GM12875 (cell line): ENCODE data around the gene ANXA9.

Experiments
- H3K4me3 ChIP-seq: one replicate; pipeline ENCODE4 v1.5.1; 2011; ENCODE audit warnings: low read depth, low read length, control low read depth
- TF ChIP-seq, protein P1 (sequence below): IDR thresholded peaks from 2 replicates; pipeline ENCODE4 v1.5.1; 2011; ENCODE audit warnings: low read depth, mild to moderate bottlenecking, control low read depth, inconsistent platforms, low read length, moderate library complexity, borderline replicate concordance; ENCODE audit not compliant: insufficient read depth

The ANXA9 gene

DNA sequence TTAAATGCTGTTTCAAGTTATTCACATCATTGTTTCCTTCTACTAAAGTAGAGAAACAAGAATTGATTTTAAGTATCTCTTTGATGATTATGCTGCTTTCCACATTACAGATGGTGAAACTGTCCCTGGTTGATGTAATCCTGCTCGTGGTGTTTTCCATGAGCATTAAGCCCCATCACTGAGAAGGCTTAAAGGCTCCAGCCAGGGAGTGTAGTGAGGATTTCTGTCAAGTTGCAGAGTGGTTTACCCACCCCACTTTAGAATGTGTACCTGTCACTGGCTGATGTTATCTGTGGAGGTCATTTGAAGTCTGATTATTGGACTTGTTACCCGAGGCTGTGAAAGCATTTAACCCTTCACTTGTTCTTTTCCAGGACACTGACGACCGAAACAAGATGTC is 20.3 kb upstream of the ANXA9 start:
- TF ChIP-seq, protein P1, sequence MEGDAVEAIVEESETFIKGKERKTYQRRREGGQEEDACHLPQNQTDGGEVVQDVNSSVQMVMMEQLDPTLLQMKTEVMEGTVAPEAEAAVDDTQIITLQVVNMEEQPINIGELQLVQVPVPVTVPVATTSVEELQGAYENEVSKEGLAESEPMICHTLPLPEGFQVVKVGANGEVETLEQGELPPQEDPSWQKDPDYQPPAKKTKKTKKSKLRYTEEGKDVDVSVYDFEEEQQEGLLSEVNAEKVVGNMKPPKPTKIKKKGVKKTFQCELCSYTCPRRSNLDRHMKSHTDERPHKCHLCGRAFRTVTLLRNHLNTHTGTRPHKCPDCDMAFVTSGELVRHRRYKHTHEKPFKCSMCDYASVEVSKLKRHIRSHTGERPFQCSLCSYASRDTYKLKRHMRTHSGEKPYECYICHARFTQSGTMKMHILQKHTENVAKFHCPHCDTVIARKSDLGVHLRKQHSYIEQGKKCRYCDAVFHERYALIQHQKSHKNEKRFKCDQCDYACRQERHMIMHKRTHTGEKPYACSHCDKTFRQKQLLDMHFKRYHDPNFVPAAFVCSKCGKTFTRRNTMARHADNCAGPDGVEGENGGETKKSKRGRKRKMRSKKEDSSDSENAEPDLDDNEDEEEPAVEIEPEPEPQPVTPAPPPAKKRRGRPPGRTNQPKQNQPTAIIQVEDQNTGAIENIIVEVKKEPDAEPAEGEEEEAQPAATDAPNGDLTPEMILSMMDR: no peak
- no peak overlapping the region for H3K4me3 ChIP-seq

DNA sequence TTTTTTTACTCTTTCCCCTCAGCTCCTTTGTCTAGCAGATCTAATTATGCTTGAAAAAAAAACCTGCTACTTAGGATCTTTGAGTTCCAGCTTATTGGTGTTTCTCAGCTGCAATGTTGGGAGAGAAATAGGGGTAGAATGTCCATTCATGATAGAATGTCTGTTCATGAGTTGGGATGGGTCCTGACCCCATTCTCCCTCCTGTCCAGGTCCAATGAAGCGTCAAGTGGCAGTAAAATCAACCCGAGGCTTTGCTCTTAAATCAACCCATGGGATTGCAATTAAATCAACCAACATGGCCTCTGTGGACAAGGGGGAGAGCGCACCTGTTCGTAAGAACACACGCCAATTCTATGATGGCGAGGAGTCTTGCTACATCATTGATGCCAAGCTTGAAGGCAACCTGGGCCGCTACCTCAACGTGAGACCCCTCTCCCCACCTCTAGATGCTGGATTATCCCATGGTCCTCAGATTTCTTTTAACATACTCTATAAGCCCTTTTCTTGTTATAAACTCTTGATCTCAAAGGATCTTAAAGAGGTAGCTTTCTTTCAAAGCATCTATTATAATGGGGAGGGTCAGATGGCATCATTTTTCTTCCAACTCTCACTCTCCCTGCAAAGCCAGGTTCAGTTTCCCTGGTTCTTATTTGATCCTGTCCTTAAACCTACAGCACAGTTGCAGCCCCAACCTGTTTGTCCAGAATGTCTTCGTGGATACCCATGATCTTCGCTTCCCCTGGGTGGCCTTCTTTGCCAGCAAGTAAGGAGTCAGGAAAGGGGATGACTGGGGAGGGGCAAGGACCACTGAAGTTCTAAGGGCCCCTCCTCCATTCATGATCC is 18.6 kb upstream of the ANXA9 start:
- TF ChIP-seq, protein P1: no peak

DNA sequence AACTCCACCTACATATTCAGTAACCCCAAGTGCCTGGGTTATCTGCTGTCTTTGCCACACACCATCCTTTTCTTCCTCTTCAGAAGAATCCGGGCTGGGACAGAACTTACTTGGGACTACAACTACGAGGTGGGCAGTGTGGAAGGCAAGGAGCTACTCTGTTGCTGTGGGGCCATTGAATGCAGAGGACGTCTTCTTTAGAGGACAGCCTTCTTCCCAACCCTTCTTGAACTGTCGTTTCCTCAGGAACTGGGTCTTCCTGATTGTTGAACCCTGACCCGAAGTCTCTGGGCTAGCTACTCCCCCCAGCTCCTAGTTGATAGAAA is 18.0 kb upstream of the ANXA9 start:
- no peak overlapping the region for H3K4me3 ChIP-seq
- TF ChIP-seq, protein P1: no peak

More for the DNA sequence above, 18.6 kb upstream of the ANXA9 start:
- no peak overlapping the region for H3K4me3 ChIP-seq

DNA sequence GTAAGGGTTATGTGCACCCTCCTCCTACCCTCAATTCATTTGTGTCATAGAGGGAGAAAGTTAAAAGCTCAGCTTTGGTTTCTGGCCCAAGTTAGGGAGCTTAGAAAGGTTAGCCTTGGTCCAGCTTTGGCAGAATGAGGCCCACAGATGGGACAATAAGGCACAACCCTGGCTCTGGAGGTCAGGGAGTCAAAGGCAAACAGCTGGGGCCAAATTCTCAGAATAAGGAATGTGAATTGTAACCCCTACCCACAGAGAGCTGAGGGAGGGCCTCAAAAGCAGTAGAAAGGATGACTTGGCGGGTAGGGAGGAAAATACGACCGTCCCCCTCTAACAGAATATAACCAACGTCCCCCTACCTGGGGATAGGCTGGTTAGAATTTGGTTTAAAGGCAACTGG is 16.5 kb upstream of the ANXA9 start:
- TF ChIP-seq, protein P1: no peak
- no peak overlapping the region for H3K4me3 ChIP-seq

DNA sequence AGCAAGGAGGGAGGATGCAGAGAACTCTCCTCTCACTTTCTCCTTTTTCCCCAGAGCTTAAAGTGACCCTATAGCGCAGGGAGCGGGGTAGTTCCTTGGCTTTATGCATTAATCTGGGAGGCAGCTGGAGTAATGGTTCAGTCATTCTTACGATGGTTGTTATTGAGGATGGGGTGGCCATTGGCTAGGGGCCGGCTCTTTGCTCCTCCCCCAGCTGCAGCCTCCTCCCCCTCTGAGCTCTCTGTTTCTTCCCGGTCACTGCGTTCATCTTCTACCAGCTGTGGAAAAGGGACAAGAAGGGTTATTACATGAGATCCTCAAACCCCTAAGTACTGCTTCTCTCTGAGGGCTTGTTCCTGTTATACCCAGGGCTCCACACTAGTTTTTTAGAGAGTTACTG is 16.1 kb upstream of the ANXA9 start:
- TF ChIP-seq, protein P1: no peak
- no peak overlapping the region for H3K4me3 ChIP-seq

DNA sequence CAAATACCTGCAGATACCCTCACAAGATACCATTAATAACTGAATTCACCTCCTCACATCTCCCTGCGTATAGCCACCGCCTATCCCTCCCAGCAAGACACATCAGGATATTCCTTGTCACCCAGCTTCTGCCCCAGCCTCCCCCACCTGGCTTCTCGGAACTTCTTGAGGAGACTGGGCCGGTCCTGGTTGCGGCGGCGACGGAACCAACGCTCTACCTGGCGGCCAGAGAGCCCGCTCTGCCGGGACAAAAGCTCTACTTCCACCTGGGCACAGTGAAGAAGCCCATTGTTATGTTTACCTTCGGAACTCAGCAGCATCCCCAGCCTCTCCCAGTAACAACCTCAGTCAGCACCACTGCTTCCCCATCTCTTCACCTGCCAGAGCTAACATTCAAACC is 14.2 kb upstream of the ANXA9 start:
- TF ChIP-seq, protein P1: no peak
- no peak overlapping the region for H3K4me3 ChIP-seq

DNA sequence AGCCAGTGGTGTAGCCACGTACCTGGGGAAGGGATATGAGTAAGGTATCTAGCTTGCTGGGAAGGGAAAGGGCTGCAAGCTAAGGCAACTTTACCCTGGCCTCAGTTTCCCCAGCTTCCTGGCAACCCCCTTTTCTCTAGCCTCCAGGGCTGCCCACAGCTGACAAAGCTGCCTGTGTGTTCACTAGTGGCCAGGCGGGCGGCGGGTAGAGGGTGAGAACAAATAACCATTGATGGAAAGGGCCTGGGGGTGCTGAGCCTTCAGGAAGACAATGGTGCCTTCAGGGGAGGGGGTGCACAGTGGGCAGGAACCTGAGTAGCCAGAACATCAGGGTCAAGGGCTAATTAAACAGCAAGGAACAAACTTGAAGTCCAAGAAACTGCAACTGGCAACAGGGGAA is 13.6 kb upstream of the ANXA9 start:
- no peak overlapping the region for H3K4me3 ChIP-seq
- TF ChIP-seq, protein P1: no peak
